Stimulated activated CD4-positive, alpha-beta T cell treated with anti-CD3 and anti-CD28 coated beads, Interleukin-12 subunit alpha, Interleukin-12 subunit beta, amount 100 ng/mL, for 48 hours (primary cell): ENCODE measurements around the gene SVIL.
"Not testable (repeated sequence)": the region's sequence is repeated elsewhere in the genome, so short reads cannot be mapped to it uniquely, and the experiment has no call there.

Experiments
- DNase-seq, 3 donors: peaks; one replicate each; pipeline ENCODE4 v3.0.0-alpha.2; 2020; ENCODE audit warnings: low read depth in 2 of 3, low spot score in 1 of 3

Gene SVIL

GRCh38 chr10:29545122-29545521 is 89.6 kb downstream of the SVIL start:
- DNase-seq, result no peak

- DNase-seq, result no peak
Observed at GRCh38 chr10:29543715-29544114, 91.1 kb downstream of the SVIL start.

- no peak for DNase-seq
Observed at GRCh38 chr10:29542723-29543122, 92.0 kb downstream of the SVIL start.

- no peak for DNase-seq
Observed at GRCh38 chr10:29541422-29542210, 93.2 kb downstream of the SVIL start.

- no peak for DNase-seq
Observed at GRCh38 chr10:29540016-29540415, 94.8 kb downstream of the SVIL start.

GRCh38 chr10:29539412-29539811 is 95.4 kb downstream of the SVIL start:
- no peak for DNase-seq

- DNase-seq, result no peak
Observed at GRCh38 chr10:29537799-29538198, 97.0 kb downstream of the SVIL start.

- DNase-seq, result not testable (repeated sequence)
Observed at GRCh38 chr10:29536691-29537090, 98.1 kb downstream of the SVIL start.

GRCh38 chr10:29535778-29536453 is 98.9 kb downstream of the SVIL start:
- DNase-seq, result no peak

- no peak for DNase-seq
Observed at GRCh38 chr10:29535012-29535777, 99.6 kb downstream of the SVIL start.

- no peak for DNase-seq
Observed at GRCh38 chr10:29534590-29534989, 100.2 kb downstream of the SVIL start.

GRCh38 chr10:29533696-29534285 is 101.0 kb downstream of the SVIL start:
- no peak for DNase-seq

GRCh38 chr10:29533046-29533445 is 101.7 kb downstream of the SVIL start:
- no peak for DNase-seq

- DNase-seq, result no peak
Observed at GRCh38 chr10:29532256-29532878, 102.4 kb downstream of the SVIL start.

GRCh38 chr10:29530112-29530976 is 104.4 kb downstream of the SVIL start:
- DNase-seq, result no peak

- no peak for DNase-seq
Observed at GRCh38 chr10:29529146-29529545, 105.6 kb downstream of the SVIL start.

- DNase-seq, result no peak
Observed at GRCh38 chr10:29525762-29526161, 109.0 kb downstream of the SVIL start.

GRCh38 chr10:29524720-29525119 is 110.1 kb downstream of the SVIL start:
- no peak for DNase-seq

GRCh38 chr10:29524294-29524693 is 110.5 kb downstream of the SVIL start:
- DNase-seq, result no peak

- no peak for DNase-seq
Observed at GRCh38 chr10:29522918-29523317, 111.9 kb downstream of the SVIL start.
